Stimulated activated memory B cell treated with anti-CD40 and anti-IgM and Interleukin-4, amounts not matched to agents 10 μg/mL and 1 μg/mL and 100 μg/mL, for 72 hours (primary cell): ENCODE results near the gene PTGDR2.

ENCODE experiments used
- ATAC-seq: fragments of 150-1000 bp; cut with Tn5 transposase; 2 replicates; pipeline ENCODE4 v1.10.0; 2021
- H3K27ac Mint-ChIP-seq: one replicate; pipeline ENCODE4 v1.8.0; 2022; ENCODE audit warnings: mild to moderate bottlenecking, mixed read lengths
- H3K27me3 Mint-ChIP-seq: one replicate; pipeline ENCODE4 v1.8.0; 2022; ENCODE audit warnings: mixed read lengths
- H3K36me3 Mint-ChIP-seq: one replicate; pipeline ENCODE4 v1.8.0; 2022; ENCODE audit warnings: mixed read lengths
- H3K4me1 Mint-ChIP-seq: one replicate; pipeline ENCODE4 v1.8.0; 2022; ENCODE audit warnings: mixed read lengths
- H3K4me3 Mint-ChIP-seq: one replicate; pipeline ENCODE4 v1.8.0; 2022; ENCODE audit warnings: mild to moderate bottlenecking, moderate library complexity, mixed read lengths
- H3K9me3 Mint-ChIP-seq: one replicate; pipeline ENCODE4 v1.8.0; 2022; ENCODE audit warnings: mixed read lengths

PTGDR2 gene

GRCh38 chr11:60854140-60854846, 1.5 kb downstream of the PTGDR2 start:
- Mint-ChIP-seq H3K27ac (no peak overlapping the region), H3K36me3 (peaks cover 39% of the 10 kb centered on the region), H3K9me3 (no peaks in the 10 kb centered on the region), H3K4me1 (no peaks in the 10 kb centered on the region), H3K27me3 (no peaks in the 10 kb centered on the region), H3K4me3 (no peak overlapping the region)
- ATAC-seq, result no peak

GRCh38 chr11:60852982-60853950, 2.5 kb downstream of the PTGDR2 start:
- no peaks in the 10 kb centered on the region for H3K27me3 Mint-ChIP-seq
- H3K4me1 Mint-ChIP-seq, result no peaks in the 10 kb centered on the region
- no peak overlapping the region for H3K4me3 Mint-ChIP-seq

DNA sequence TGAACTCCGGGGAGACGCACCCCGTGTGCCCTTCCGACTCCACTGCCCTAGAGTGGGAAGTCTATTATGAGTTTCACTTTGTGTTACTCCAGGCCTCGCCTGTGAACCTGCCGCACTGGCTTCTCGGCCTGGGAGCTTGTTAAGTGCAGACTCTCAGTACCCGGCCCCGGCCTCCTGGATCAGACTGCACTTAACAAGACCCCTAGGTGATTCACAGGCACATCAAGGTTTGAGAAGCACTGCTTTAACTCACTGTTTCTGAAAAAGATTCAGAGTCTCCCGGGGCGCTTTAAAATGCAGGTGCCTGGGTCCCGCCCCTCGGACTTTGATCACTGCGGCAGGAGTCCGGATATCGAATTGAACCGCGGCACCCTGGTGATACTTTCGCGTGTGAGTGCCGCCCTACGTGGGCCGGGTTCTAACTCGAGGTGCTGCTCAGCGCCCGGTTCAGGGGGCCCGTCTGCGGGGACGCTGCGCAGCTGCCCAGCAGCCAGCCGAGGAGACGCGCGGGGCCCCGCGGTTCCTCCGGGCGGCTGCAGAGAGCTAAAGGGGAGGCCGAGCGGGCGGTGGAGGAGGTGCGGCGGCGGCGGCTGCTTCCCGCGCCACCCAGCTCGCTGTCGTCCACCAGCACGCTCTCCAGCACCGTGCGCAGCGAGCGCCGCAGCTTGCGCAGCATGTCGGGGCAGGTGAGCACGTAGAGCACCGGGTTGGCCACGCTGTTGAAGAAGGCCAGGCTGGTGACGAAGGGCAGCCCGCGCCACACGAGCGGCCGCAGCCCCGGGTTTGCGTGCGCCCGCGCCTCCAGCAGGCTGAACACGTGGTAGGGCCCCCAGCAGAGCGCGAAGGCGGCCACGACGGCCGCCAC, 3.4 kb downstream of the PTGDR2 start:
- Mint-ChIP-seq H3K9me3 (no peaks in the 10 kb centered on the region), H3K36me3 (peaks cover 54% of the 10 kb centered on the region), H3K27ac (no peak overlapping the region), H3K4me3 (no peak overlapping the region), H3K27me3 (no peaks in the 10 kb centered on the region), H3K4me1 (no peaks in the 10 kb centered on the region)
- ATAC-seq, result no peak

More at GRCh38 chr11:60852982-60853950, 2.5 kb downstream of the PTGDR2 start:
- H3K27ac Mint-ChIP-seq, result no peak overlapping the region
- H3K36me3 Mint-ChIP-seq, result peaks cover 46% of the 10 kb centered on the region
- no peak for ATAC-seq
- H3K9me3 Mint-ChIP-seq, result no peaks in the 10 kb centered on the region

DNA sequence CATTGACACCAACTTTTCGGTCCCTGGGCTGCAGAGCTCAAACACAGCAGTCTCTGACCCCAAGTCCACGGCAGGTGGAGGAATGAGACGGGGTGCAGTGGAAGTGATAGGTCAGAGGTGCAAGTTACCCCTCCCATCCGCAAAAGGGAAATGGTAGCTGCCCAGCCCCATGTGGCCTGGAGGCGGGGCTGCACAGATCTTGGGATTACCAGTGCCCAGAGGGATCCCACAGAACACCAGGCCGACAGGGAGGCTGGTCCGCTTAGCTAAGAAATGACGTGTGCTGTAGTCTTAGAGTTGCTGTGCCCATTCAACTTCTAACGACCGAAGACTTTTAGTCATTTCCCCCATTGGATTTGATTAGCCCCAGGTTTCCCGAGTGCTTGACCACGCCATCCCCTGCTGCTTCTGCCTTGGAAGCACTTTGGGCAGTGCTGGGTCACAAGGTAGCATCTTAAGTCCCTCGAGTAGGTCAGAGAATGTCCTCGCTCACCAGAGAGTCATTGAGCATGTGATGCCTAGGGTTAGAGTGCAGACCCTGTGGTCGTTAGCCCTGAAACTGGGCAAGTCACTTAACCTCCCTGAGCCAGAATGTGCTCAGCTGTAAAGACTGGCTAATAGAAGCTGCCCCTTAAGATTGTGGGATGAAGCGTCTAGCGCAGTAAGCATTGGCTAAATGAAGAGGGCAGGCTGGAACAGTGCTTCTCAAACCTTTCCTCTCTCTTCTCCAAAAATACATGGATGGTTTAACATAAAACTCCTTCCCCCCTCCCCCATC, 4.2 kb downstream of the PTGDR2 start:
- H3K27me3 Mint-ChIP-seq, result no peaks in the 10 kb centered on the region
- H3K4me3 Mint-ChIP-seq, result no peak overlapping the region
- peaks cover 54% of the 10 kb centered on the region for H3K36me3 Mint-ChIP-seq
- no peaks in the 10 kb centered on the region for H3K9me3 Mint-ChIP-seq
- no peak overlapping the region for H3K27ac Mint-ChIP-seq
- H3K4me1 Mint-ChIP-seq, result no peaks in the 10 kb centered on the region
- no peak for ATAC-seq

DNA sequence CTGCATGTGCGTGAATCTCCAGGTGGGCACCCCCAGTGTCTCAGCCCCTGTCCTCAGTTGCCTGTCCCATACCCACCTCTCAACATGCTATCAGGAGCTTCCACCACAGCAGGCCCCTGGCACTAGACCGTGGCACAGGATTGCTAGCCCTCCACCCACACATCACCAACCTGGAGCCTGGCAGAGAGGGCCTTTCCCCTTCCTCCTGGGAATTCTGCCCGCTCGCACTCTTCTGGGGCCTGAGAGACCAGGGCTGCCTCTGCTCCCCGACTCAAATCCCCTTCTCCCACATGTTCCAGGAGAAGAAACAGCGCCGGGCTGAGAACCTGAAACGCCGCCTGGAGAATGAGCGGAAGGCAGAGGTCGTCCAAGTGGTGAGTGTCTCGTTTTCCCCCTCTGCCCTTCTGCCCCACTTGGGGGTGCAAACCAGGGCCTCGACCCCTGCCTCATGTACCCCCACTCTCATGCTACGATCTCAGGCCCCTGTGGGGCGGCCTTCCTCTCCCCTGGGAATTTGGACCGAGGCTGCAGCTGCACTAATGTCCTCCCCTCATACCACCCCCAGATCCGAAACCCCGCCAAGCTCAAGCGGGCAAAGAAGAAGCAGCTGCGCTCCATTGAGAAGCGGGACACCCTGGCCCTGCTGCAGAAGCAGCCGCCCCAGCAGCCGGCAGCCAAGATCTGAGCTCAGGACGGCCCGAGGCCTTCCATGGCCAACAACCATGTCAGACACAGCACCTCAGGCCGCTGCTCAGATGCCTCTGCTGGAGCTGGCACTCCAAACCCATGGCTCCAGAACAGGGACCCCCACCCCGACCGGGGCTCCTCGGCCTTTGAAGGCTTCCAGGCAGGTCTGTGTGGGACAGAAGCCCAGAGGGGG, 5.9 kb downstream of the PTGDR2 start:
- peaks cover 59% of the 10 kb centered on the region for H3K36me3 Mint-ChIP-seq
- no peaks in the 10 kb centered on the region for H3K27me3 Mint-ChIP-seq
- H3K27ac Mint-ChIP-seq, result no peak overlapping the region
- no peak overlapping the region for H3K4me3 Mint-ChIP-seq
- no peaks in the 10 kb centered on the region for H3K9me3 Mint-ChIP-seq
- no peak for ATAC-seq
- peaks cover 7% of the 10 kb centered on the region for H3K4me1 Mint-ChIP-seq

DNA sequence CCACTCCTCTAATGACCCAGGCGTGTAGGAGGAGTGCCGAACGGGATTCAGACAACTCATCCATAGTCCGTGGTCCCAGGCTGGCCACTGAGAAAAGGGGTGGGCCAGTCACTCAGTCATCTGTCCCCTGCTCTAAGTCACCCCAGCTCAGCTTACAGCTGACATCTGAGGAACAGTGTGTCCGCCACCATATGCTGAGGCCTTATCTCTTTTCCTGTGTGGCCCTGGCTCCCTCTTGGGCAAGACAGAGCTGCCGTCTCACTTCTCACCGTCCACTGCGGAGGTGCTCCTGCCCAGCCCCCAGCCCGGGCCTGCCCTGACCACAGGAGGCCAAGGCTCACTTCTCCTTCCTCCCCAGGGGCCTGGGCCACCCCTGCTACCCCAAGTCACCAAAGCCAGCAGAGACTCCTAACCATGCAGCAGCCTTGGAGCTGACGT, 7.0 kb downstream of the PTGDR2 start:
- Mint-ChIP-seq H3K9me3 (no peaks in the 10 kb centered on the region), H3K36me3 (peaks cover 63% of the 10 kb centered on the region), H3K4me1 (peaks cover 19% of the 10 kb centered on the region), H3K27ac (no peak overlapping the region), H3K27me3 (no peaks in the 10 kb centered on the region), H3K4me3 (no peak overlapping the region)
- no peak for ATAC-seq

DNA sequence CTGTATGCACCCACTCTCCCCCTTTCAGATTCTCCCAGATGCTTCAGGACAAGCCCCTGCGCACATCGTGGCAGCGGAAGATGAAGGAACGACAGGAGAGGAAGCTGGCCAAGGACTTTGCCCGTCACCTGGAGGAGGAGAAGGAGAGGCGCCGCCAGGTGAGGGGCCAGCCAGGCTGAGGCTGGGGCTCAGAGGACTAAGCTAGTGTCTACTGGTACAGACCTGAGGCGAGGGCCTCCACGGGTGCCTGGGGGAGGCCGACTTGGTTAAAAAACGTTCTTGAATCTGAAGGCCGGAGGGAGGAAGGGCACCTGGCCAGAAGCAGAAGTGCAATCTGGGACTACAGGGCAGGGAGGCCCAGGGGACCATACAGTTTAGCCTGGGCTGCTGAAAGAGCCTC, 7.9 kb downstream of the PTGDR2 start:
- Mint-ChIP-seq H3K4me1 (peaks cover 26% of the 10 kb centered on the region), H3K36me3 (peaks cover 55% of the 10 kb centered on the region), H3K27ac (no peak overlapping the region), H3K9me3 (no peaks in the 10 kb centered on the region), H3K4me3 (no peak overlapping the region), H3K27me3 (no peaks in the 10 kb centered on the region)
- no peak for ATAC-seq

GRCh38 chr11:60847281-60847680, 8.5 kb downstream of the PTGDR2 start:
- ATAC-seq, result no peak

GRCh38 chr11:60845338-60845737, 10.4 kb downstream of the PTGDR2 start:
- Mint-ChIP-seq H3K4me3 (no peak overlapping the region), H3K27ac (peak overlapping the region; percentile 86), H3K36me3 (peaks cover 35% of the 10 kb centered on the region), H3K4me1 (peaks cover 44% of the 10 kb centered on the region), H3K9me3 (no peaks in the 10 kb centered on the region), H3K27me3 (no peaks in the 10 kb centered on the region)
- no peak for ATAC-seq

More at GRCh38 chr11:60847281-60847680, 8.5 kb downstream of the PTGDR2 start:
- Mint-ChIP-seq H3K4me3 (no peak overlapping the region), H3K27me3 (no peaks in the 10 kb centered on the region), H3K9me3 (no peaks in the 10 kb centered on the region), H3K27ac (no peak overlapping the region), H3K4me1 (peaks cover 32% of the 10 kb centered on the region), H3K36me3 (peaks cover 54% of the 10 kb centered on the region)

DNA sequence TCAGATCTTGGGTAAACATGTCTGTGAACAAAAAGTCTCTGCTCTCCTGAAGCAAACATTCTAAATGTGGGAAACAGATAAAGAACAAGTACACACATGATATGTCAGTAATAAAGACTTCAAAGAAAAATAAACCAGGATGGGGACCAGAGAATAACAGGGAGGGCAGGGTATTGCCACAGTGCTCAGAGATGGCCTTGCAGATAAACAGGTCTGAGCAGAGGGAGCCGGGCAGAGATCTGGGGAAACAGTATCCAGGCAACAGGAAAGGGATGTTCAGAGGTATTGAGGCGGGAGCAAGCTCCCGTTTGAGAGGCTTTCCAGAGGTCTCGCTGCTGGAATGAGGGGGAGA, 10.9 kb downstream of the PTGDR2 start:
- H3K36me3 Mint-ChIP-seq, result peaks cover 30% of the 10 kb centered on the region
- H3K27ac Mint-ChIP-seq, result peak overlapping the region; percentile 86
- peak overlapping the region; percentile 14 for H3K4me3 Mint-ChIP-seq
- peaks cover 44% of the 10 kb centered on the region for H3K4me1 Mint-ChIP-seq
- H3K27me3 Mint-ChIP-seq, result no peaks in the 10 kb centered on the region
- no peak for ATAC-seq
- no peaks in the 10 kb centered on the region for H3K9me3 Mint-ChIP-seq

DNA sequence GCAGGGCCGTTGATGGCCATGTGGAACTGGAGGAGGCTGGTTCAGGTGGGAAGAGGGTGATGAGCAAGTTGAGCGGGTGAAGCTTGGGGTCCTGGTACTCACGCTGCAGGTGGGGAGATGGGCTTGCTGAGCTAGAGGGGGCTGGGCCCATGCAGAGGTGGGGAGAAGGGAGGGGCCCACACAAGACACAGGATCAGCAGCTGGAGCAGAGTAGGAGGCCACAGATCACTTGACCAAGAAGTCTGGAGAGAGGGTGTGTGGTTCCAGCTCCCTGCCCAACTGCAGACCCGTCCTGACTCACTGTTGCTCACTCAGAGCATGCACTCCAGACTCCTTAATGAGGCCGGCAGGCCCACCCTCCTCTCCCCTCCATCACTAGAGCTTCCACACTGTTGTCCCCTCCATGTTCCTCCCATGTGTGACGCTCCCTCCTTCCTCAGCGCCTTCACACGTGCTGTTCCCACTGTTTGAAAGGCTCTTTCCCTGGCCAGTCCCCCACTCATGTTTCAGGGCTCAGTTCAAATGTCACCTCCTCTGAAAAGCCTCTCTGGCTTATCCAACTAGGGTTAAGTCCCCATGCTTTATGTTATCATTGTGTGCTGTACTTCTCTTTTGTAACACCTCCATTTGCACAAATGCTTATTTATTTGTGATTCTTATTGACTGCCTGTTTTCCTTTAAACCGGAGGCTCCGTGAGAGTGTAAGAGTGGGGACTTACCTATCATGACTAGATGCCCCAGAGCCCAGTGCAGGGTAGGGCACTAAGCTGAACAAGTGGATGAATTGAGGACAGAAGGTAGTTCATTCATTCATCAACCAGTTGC, 11.5 kb downstream of the PTGDR2 start:
- H3K4me3 Mint-ChIP-seq, result peak overlapping the region; percentile 90
- H3K4me1 Mint-ChIP-seq, result peaks cover 44% of the 10 kb centered on the region
- H3K36me3 Mint-ChIP-seq, result peaks cover 24% of the 10 kb centered on the region
- no peaks in the 10 kb centered on the region for H3K27me3 Mint-ChIP-seq
- ATAC-seq, result no peak
- no peaks in the 10 kb centered on the region for H3K9me3 Mint-ChIP-seq
- peak overlapping the region; percentile 86 for H3K27ac Mint-ChIP-seq

DNA sequence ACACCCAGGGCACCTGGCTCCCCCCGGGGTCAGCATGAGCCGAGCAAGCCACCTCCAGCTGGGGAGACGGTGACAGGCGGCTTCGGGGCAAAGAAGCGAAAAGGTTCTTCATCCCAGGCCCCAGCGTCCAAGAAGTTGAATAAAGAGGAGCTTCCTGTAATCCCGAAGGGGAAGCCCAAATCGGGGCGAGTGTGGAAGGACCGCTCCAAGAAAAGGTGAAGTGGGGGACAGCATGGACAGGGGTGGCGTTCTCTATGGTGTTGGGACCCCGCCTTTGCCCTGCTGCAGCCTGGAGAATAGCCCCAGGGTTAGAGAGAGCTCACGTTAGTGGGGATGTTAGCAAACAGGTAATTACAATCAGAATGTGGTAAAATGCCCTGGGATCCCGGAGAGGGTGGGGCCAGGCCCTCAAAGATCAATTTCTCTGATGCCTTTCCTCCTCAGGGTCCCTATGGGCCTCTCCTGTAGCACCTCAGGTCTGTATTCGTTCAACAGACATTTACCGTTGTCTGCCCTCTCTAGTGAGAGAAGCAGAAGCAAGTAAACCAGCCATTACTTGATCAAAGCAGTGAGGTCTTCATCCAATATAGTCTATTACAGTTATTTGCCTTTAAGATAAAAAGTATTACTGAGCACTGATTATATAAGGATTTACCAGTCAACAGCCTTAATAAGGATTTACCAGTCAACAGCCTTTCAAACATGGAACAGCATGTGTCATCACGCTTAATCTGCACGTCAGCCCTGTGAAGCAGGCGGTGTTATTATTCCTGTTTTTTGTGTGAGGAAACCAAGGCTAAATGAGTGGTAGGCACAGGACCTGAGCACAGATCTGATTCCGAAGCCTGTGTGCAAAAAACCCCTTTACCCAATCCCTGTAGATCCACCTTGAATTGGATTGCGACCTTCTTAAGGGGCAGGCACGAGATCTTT, 12.8 kb downstream of the PTGDR2 start:
- Mint-ChIP-seq H3K27me3 (no peaks in the 10 kb centered on the region), H3K36me3 (peaks cover 14% of the 10 kb centered on the region), H3K27ac (peak overlapping the region; percentile 86), H3K4me3 (peak overlapping the region; percentile 90), H3K4me1 (peaks cover 44% of the 10 kb centered on the region), H3K9me3 (no peaks in the 10 kb centered on the region)
- ATAC-seq, result no peak
